ENCODE results near the gene TANC1. TPM values are rescaled to one million over a fixed set of nuclear protein-coding genes. Genes with fewer than 3 reads are reported as not detected.

TANC1 gene
- total RNA-seq, 2 experiments from 2014 or later, result 0.70 to 0.92 TPM

GRCh38 chr2:159054032-159054334 lies 85.5 kb downstream of the TANC1 start:
- no peak overlapping the region for H3K4me3 Mint-ChIP-seq
- H3K36me3 Mint-ChIP-seq (ENCODE audit: low read depth), result no peaks in the 10 kb centered on the region
- ATAC-seq (no peak), DNase-seq (no peak)
- intact Hi-C loops (cut with micrococcal nuclease), result no loop called here
- no peak overlapping the region for H3K27ac Mint-ChIP-seq
- POLR2A ChIA-PET, result no interaction called here
- CTCF ChIA-PET, result interaction anchor here (3.3 kb wide), 1 partner anchor 65 kb away, joined by 13 read pairs; no protein-coding TSS in a partner anchor
- H3K27me3 Mint-ChIP-seq, result no peaks in the 10 kb centered on the region
- H3K4me1 Mint-ChIP-seq (ENCODE audit: low read depth), result no peaks in the 10 kb centered on the region
- H3K9me3 Mint-ChIP-seq, result no peaks in the 10 kb centered on the region
- no peak for TF ChIP-seq CTCF (IDR thresholded peaks at IDR 0.05)

DNA sequence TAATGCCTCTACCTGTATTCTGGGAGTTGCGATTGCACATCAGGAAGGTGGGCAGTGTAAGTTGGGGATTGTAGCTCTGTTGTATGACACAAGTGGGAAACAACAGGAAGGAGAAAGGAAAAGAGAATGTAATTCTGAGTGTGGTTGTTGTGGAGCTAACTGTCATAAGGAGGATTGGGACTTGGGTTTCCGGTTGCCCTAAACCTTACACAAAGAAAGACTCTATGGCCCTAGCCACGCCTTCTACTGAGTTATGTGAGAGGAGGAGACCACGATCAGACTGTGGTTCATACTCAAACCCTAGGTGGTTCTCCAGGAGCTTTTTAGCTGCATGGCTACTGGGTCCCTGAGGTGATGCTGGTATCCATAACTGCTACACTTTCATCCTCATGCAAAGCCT lies 86.5 kb downstream of the TANC1 start:
- CTCF ChIA-PET, result interaction anchor here (3.3 kb wide), 1 partner anchor 64 kb away, joined by 13 read pairs; no protein-coding TSS in a partner anchor
- no peak for TF ChIP-seq CTCF (IDR thresholded peaks at IDR 0.05)
- Mint-ChIP-seq H3K27me3 (no peaks in the 10 kb centered on the region), H3K9me3 (no peaks in the 10 kb centered on the region), H3K4me3 (no peak overlapping the region), H3K27ac (no peak overlapping the region), H3K36me3 (ENCODE audit: low read depth) (no peaks in the 10 kb centered on the region), H3K4me1 (ENCODE audit: low read depth) (no peaks in the 10 kb centered on the region)
- ATAC-seq (no peak), DNase-seq (no peak)
- intact Hi-C loops (cut with micrococcal nuclease), result no loop called here
- POLR2A ChIA-PET, result no interaction called here

- TF ChIP-seq CTCF (IDR thresholded peaks at IDR 0.05), result no peak
- ATAC-seq (no peak), DNase-seq (no peak)
- H3K9me3 Mint-ChIP-seq, result no peaks in the 10 kb centered on the region
- no peak overlapping the region for H3K27ac Mint-ChIP-seq
- no peaks in the 10 kb centered on the region for H3K27me3 Mint-ChIP-seq
- intact Hi-C loops (cut with micrococcal nuclease), result no loop called here
- ChIA-PET CTCF (no interaction called here), POLR2A (no interaction called here)
- no peaks in the 10 kb centered on the region for H3K36me3 Mint-ChIP-seq (ENCODE audit: low read depth)
- no peak overlapping the region for H3K4me3 Mint-ChIP-seq
- H3K4me1 Mint-ChIP-seq (ENCODE audit: low read depth), result no peaks in the 10 kb centered on the region
Observed at GRCh38 chr2:159060518-159060917, 92.1 kb downstream of the TANC1 start.

DNA sequence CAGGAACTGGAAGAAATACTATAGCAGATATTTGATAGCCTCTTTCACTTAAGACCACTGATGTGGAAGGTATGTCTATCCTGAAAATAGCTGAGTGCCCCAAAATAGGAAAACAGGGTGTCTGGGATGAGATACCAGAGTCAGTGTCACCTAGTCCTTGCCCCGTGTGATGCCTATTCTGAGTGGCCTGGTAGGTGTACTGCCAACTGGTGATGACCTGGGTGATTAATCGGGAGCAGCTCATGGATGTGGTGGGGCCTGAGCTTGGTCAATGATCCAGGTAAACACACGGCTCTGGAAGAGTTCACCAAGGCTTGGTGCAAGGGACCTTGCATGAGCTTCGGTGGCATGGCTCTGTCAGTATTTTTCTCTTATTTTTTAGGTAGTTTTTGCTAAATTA lies 95.2 kb downstream of the TANC1 start:
- ATAC-seq, result no peak
- Mint-ChIP-seq H3K9me3 (no peaks in the 10 kb centered on the region), H3K36me3 (ENCODE audit: low read depth) (no peaks in the 10 kb centered on the region), H3K4me3 (no peak overlapping the region), H3K27me3 (no peaks in the 10 kb centered on the region), H3K4me1 (ENCODE audit: low read depth) (no peaks in the 10 kb centered on the region), H3K27ac (no peak overlapping the region)
- TF ChIP-seq CTCF (IDR thresholded peaks at IDR 0.05), result no peak
- CTCF ChIA-PET, result no interaction called here
- DNase-seq, result no peak
- POLR2A ChIA-PET, result no interaction called here
- intact Hi-C loops (cut with micrococcal nuclease), result no loop called here

GRCh38 chr2:159064446-159065301 lies 96.2 kb downstream of the TANC1 start:
- ATAC-seq (no peak), DNase-seq (no peak)
- no peak overlapping the region for H3K27ac Mint-ChIP-seq
- POLR2A ChIA-PET, result interaction anchor here (0.5 to 0.7 kb wide), 2 partner anchors 551 to 725 kb away, joined by 3 to 4 read pairs; no protein-coding TSS in a partner anchor
- TF ChIP-seq CTCF (IDR thresholded peaks at IDR 0.05), result no peak
- no peaks in the 10 kb centered on the region for H3K27me3 Mint-ChIP-seq
- no peaks in the 10 kb centered on the region for H3K9me3 Mint-ChIP-seq
- H3K4me3 Mint-ChIP-seq, result no peak overlapping the region
- CTCF ChIA-PET, result no interaction called here
- intact Hi-C loops (cut with micrococcal nuclease), result no loop called here
- no peaks in the 10 kb centered on the region for H3K4me1 Mint-ChIP-seq (ENCODE audit: low read depth)
- no peaks in the 10 kb centered on the region for H3K36me3 Mint-ChIP-seq (ENCODE audit: low read depth)
